Nephron progenitor cell (in vitro differentiated cells): ENCODE results near the gene PHF1.

ENCODE experiments used
- DNase-seq: peaks from one replicate; pipeline ENCODE4 v3.0.0; 2021
- H3K27ac Mint-ChIP-seq: 2 replicates; pipeline ENCODE4 v1.8.0; 2021; ENCODE audit warnings: mild to moderate bottlenecking, moderate library complexity, mixed read lengths
- H3K27me3 Mint-ChIP-seq: 2 replicates; pipeline ENCODE4 v1.8.0; 2021; ENCODE audit warnings: mild to moderate bottlenecking, low read depth, mixed read lengths; ENCODE audit not compliant: poor library complexity
- H3K36me3 Mint-ChIP-seq: 2 replicates; pipeline ENCODE4 v1.8.0; 2021; ENCODE audit warnings: low read depth, mixed read lengths
- H3K4me1 Mint-ChIP-seq: 2 replicates; pipeline ENCODE4 v1.8.0; 2021; ENCODE audit warnings: mixed read lengths
- H3K4me3 Mint-ChIP-seq: 2 replicates; pipeline ENCODE4 v1.8.0; 2021; ENCODE audit warnings: mild to moderate bottlenecking, moderate library complexity, mixed read lengths
- H3K9me3 Mint-ChIP-seq: 2 replicates; pipeline ENCODE4 v1.8.0; 2021; ENCODE audit warnings: mild to moderate bottlenecking, moderate library complexity, mixed read lengths
- TF ChIP-seq, protein P1 (sequence below): fragments of 200-600 bp; sonication (generic); IDR thresholded peaks from 2 replicates; pipeline ENCODE4 v1.5.0; 2021; ENCODE audit warnings: antibody characterized with exemption

PHF1 gene

DNA sequence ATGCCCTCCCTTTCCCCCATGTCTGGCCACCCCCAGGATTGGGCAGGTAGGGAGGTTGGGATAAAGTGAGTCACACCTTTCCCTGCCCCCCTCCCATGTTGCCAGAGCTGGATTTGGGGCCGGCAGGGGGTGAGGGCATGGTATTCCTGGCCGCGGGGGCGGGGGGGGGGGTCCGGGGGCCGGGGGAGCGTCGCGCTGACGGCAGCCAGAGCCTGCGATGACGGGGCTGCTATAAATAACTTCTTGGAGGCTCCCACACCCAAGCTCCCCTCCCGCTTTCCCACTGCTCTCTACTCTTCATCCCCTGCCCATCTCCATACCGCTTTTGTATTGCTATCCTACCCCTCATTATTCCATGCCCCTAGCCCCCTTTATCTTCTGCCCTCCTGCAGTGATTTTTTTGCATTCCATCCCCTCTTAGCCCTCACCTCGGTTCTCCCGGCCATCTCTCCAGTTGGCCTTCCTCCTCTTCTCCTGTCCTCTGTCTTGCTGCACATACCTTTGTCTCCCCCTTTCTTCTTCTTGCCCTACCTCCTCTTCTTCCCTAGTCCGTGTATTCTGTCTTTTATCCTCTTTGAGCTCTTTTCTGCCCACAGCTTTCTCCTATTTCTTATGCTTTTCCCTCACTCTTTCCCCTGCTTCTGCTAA is 22.9 kb downstream of the PHF1 start:
- no peak overlapping the region for H3K27ac Mint-ChIP-seq
- TF ChIP-seq, protein P1, sequence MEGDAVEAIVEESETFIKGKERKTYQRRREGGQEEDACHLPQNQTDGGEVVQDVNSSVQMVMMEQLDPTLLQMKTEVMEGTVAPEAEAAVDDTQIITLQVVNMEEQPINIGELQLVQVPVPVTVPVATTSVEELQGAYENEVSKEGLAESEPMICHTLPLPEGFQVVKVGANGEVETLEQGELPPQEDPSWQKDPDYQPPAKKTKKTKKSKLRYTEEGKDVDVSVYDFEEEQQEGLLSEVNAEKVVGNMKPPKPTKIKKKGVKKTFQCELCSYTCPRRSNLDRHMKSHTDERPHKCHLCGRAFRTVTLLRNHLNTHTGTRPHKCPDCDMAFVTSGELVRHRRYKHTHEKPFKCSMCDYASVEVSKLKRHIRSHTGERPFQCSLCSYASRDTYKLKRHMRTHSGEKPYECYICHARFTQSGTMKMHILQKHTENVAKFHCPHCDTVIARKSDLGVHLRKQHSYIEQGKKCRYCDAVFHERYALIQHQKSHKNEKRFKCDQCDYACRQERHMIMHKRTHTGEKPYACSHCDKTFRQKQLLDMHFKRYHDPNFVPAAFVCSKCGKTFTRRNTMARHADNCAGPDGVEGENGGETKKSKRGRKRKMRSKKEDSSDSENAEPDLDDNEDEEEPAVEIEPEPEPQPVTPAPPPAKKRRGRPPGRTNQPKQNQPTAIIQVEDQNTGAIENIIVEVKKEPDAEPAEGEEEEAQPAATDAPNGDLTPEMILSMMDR = no peak
- no peaks in the 10 kb centered on the region for H3K9me3 Mint-ChIP-seq
- H3K4me3 Mint-ChIP-seq = peak overlapping the region; percentile 68
- H3K4me1 Mint-ChIP-seq = peaks cover 64% of the 10 kb centered on the region
- DNase-seq = no peak
- H3K27me3 Mint-ChIP-seq = no peaks in the 10 kb centered on the region
- peaks cover 36% of the 10 kb centered on the region for H3K36me3 Mint-ChIP-seq

DNA sequence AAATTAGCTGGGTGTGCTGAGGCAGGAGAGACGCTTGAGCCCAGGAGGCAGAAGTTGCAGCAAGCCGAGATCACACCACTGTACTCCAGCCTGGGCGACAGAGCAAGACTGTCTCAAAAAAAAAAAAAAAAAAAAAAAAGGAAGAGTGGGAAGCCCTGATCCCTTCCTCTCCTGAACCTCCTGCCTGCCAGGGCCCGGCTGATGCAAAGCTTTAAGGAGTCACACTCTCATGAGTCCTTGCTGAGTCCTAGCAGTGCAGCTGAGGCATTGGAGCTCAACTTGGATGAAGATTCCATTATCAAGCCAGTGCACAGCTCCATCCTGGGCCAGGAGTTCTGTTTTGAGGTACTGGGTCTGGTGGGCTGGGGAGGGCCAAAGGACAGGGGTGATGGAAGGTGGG is 24.1 kb downstream of the PHF1 start:
- DNase-seq = no peak
- Mint-ChIP-seq H3K4me3 (no peak overlapping the region), H3K4me1 (peaks cover 51% of the 10 kb centered on the region), H3K9me3 (no peaks in the 10 kb centered on the region), H3K27me3 (no peaks in the 10 kb centered on the region), H3K36me3 (peaks cover 49% of the 10 kb centered on the region), H3K27ac (no peak overlapping the region)
- TF ChIP-seq, protein P1 = no peak

DNA sequence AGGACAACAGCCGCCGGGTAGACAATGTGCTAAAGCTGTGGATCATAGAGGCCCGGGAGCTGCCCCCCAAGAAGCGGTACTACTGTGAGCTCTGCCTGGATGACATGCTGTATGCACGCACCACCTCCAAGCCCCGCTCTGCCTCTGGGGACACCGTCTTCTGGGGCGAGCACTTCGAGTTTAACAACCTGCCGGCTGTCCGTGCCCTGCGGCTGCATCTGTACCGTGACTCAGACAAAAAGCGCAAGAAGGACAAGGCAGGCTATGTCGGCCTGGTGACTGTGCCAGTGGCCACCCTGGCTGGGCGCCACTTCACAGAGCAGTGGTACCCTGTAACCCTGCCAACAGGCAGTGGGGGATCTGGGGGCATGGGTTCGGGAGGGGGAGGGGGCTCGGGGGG is 26.9 kb downstream of the PHF1 start:
- no peak overlapping the region for H3K27ac Mint-ChIP-seq
- TF ChIP-seq, protein P1 = no peak
- H3K27me3 Mint-ChIP-seq = no peaks in the 10 kb centered on the region
- no peak for DNase-seq
- peaks cover 66% of the 10 kb centered on the region for H3K36me3 Mint-ChIP-seq
- peaks cover 25% of the 10 kb centered on the region for H3K4me1 Mint-ChIP-seq
- H3K9me3 Mint-ChIP-seq = no peaks in the 10 kb centered on the region
- no peak overlapping the region for H3K4me3 Mint-ChIP-seq

DNA sequence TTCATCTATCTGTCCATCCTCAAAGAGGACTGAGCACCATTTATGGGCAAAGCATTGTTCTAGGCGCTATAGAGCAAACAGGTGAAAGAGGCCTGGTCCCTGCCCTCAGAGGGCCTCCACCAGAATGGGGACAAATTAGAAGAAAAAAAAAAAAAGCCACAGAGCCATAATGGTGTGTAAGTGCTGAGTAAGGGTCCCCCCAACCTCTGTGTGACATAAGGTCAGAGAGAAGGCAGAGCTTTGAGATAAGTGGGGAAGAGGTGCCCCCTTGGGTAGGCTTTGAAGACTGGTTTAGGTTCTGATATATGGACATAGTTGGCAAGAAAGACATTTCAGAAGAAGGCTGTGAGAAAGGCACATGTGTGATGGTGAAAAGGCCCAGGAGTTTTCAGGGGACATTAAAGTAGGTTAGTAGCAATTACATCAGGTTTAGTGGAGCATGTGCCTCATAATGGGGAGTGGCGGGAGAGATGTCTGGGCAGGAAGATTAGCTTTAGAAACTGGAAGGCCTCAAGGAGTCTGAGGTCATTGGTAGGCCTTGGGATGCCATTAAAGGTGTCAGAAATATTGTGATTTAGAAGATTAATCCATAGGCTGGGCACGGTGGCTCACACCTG is 28.3 kb downstream of the PHF1 start:
- Mint-ChIP-seq H3K27ac (no peak overlapping the region), H3K4me1 (peaks cover 10% of the 10 kb centered on the region), H3K9me3 (no peaks in the 10 kb centered on the region), H3K36me3 (peaks cover 69% of the 10 kb centered on the region), H3K4me3 (no peak overlapping the region), H3K27me3 (no peaks in the 10 kb centered on the region)
- no peak for DNase-seq
- TF ChIP-seq, protein P1 = no peak

DNA sequence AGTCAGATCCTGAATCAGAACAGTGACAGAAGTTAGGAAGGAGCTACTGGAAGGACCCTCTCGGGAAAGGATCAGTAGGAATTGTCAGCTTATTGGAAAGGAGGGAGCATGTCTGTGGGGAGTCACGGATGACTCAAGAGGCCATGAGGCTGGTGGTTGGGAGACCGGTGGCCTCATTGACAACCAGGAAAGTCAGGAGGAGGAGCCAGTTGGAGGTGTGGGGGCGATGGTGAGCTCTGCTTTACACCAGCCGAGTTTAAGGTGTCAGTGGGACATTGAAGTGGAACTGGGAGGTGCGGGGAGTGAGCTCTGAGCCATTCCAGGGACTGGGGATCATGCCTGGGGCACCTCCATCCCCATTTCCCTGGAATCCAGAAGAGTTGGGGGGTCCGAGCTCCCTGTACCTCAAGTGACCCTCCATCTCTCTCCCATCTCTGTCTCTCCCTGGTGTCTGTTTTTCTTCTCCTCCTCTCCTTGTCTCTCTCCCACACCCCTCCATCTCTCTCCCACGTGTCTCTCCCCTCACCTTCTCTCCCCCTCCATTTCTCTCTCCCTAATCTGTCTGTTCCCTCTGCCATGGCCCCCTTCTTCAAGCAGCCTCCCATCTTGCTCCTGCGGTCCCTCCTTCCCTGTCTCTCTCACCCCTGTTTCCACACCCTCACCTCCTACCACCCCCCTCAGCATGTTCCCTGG is 29.3 kb downstream of the PHF1 start:
- Mint-ChIP-seq H3K27ac (peak overlapping the region; percentile 91), H3K4me1 (peaks cover 6% of the 10 kb centered on the region), H3K27me3 (peaks cover 3% of the 10 kb centered on the region), H3K36me3 (peaks cover 76% of the 10 kb centered on the region), H3K4me3 (no peak overlapping the region), H3K9me3 (no peaks in the 10 kb centered on the region)
- DNase-seq = no peak
- TF ChIP-seq, protein P1 = no peak
